Stimulated activated CD8-positive, alpha-beta memory T cell treated with anti-CD3 and anti-CD28 coated beads, Interleukin-12 subunit alpha, Interleukin-12 subunit beta, amount 100 ng/mL, for 4 hours (primary cell): Measurements from ENCODE around the gene RBPJL.

ENCODE experiments used
- DNase-seq: peaks from one replicate; pipeline ENCODE4 v3.0.0-alpha.2; 2020; ENCODE audit warnings: low read depth

RBPJL gene

DNA sequence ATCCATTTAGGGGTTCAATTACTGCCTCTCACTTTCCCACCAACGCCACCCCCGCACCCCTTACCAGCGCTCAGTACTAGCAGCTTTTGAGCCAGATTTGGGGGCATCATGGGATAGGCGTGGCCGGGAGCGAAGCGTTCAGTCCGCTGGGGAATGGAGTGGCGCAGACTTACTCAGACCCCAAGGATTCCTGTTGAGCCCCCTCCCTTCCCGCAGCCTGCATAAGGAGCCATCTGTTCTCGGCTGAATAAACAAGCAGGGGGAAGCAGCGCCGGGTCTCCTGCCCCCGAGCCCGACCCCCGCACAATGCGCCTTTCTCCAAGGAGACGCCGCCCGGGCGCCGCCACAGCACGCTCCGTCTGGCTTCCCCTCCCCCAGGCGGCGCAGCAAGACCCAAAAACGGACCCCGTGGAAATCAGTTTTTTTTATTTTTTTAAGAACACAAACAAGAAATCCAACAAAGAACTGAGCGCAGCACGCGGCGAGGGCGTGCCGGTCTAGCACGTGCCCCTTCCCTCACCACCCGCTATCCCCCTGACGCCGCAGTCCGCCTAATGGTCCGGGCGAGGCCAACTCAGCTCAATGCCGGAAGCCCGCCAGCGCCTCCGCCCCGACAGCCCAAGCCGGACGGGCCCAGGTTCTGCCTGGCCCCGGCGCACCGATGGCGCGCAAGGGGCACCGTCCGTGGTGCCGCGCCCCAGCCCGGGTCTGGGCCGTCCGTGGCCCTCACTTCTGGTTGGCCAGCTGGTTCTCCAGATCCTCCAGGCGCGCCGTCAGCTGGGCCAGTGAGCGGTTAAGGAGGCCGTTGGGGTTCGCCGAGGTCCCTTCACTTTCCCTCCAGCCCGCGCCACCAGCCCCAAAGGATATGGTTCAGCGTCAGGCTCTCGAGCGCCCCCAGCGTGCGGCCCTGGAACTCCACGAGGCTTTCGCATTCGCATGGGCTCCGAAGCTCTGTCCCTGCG, 13.3 kb upstream of the RBPJL start:
- peak; percentile 58 for DNase-seq

- no peak for DNase-seq
These were observed 12.7 kb upstream of the RBPJL start for GRCh38 chr20:45294003-45294368.

GRCh38 chr20:45294659-45295058, 12.0 kb upstream of the RBPJL start:
- no peak for DNase-seq

DNA sequence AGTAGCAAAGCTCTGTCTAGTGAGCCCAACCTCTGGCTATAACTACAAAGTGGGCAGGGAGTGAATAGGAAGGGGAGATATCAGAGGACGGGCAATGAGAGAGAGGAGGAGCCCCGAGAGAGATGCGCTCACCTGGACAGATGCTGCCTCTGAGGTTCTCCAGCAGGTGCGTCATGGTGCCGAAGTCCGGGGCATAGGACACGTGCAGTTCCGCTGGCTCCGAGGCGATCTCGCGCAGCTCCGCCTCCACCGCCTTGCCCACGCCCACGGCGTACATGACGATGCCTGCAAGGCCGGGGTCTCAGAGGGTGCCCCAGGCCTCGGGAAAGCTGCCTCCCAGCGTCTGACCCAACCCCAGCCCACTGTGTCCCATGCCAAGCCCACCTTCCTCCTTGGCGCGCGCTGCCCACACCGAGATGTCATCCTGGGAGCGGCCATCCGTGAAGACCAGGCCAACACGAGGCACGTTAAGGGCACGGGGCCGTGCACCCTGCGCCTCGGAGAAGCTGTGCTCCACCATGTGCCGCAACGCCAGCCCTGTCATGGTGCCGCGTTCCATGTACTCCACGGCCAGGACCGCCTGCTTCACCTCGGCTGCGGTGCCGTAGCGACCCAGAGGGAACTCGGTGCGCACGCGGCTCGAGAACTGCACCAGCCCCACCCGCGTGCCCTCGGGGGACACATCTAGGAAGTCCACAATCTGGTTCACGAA, 8.7 kb upstream of the RBPJL start:
- DNase-seq = no peak

GRCh38 chr20:45299786-45300185, 6.9 kb upstream of the RBPJL start:
- no peak for DNase-seq

- no peak for DNase-seq
These were observed 5.7 kb upstream of the RBPJL start for GRCh38 chr20:45300961-45301360.

DNA sequence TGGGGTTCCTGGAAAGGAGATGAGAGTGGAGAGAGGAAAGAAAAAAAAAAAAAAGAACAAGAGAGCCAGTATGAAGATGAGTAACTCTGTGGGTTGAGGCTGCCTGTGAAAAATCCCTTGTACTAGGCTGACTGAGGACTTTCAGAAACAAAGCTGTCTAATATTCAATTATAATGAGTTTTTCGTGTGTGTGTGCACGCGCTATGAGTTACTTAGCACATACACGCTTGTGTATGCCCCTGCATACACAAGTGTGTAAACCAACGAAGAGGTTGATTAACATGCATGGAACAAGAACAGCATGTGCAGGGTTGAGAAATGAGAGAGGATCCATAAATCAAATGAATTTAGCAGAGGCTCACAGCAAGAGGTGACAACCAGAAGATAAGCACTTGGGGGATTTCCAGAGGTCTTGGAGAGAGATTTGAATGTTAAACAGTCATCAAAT, 4.8 kb upstream of the RBPJL start:
- DNase-seq = no peak

GRCh38 chr20:45303586-45304463, 2.8 kb upstream of the RBPJL start:
- no peak for DNase-seq

- DNase-seq = no peak
These were observed 2.1 kb upstream of the RBPJL start for GRCh38 chr20:45304464-45304999.

DNA sequence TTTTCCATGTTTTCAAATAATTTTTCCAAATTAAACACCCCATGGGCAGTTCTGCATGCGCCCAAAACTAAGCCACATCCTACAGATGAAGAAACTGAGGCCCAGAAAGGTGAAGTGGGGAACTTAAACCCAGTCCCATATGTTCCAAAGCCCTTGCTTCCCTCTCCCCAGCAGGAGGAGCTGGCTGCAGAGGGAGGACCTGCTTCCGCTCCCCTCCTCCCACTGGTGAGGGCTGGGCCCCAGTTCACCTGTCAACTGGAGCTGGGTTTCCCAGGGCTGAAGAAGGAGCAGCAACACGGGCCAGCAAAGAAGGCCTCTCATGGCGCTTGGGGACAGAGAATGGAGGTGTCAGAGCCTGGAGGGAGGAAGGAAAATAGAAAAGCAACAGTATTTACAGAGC, 1.4 kb upstream of the RBPJL start:
- DNase-seq = no peak

- no peak for DNase-seq
These were observed 518 bp downstream of the RBPJL start for GRCh38 chr20:45307076-45307640.

GRCh38 chr20:45308117-45308778, 1.6 kb downstream of the RBPJL start, which contains the start of gene MATN4:
MATN4 (minus strand) TSS chr20:45308299; CDS start chr20:45305582, 2,717 bp downstream.
- DNase-seq = no peak

DNA sequence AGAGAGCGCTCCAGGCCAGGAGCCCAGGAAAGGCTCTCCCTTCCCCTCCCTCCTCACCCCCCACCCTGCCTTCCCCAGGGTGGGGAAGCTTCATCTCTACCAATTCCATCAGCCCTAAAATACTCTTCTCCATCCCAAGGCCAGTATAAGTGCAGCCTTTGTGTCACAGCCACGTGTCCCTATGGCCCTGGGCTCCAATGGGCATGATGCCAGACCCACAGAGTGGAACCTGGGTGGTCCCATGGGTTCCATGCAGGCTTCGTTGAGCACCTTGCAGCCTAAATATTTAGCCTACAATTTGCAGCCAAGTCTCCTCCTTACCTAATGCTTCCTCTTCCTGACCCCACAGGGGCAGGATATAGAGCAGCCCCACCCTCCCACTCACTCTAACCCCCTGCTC, 2.4 kb downstream of the RBPJL start:
- DNase-seq = no peak

DNA sequence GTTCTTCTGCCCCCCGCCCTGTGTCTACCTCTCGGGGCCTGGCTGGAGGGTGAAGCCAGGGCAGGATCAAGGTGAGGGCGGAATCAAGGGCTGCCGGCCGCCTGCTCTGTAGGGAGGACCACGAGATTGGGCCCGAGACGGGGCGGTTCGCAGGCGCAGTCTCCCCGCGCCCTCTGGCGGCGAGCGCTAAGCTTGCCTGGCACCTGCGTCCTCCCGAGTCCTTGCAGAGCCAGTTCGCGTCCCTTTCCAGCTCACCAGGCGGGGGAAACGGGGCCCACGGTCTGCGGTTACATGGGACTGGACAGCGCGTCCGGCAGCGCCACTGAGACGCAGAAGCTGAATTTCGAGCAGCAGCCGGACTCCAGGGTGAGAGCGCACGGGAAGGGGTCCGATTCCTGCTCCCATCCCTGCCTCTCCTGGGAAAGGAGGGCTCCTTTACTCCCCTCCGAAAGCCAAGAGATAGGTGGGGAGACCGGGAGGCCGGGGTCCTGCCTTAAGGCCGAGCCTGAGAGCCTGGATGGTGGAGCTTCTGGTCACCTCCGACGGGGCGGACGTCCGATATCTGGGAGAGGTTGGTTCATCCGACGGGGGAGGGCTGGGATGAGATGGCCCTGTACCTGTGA, 5.1 kb downstream of the RBPJL start:
- DNase-seq = peak; percentile 32

- DNase-seq = no peak
These were observed 5.6 kb downstream of the RBPJL start for GRCh38 chr20:45312241-45312640.

GRCh38 chr20:45313065-45313695, 6.5 kb downstream of the RBPJL start:
- no peak for DNase-seq

DNA sequence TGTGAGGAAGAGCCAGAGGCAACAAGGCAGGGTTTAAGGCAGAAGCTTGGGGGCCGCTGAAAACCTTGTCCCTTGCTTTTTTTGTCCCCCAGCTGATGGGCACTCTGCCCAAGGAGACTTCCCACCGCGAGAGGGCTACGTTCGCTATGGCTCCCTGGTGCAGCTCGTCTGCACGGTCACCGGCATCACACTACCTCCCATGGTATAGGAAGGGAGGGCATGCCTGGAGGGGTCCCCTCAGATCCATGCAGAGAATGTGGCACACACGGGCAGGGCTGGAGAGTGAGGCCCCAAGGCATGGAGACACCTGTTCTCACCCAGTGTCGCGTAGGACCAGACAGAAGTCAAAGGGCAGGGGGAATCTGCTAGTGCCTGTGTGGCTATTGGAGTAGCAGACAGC, 7.3 kb downstream of the RBPJL start:
- no peak for DNase-seq

- no peak for DNase-seq
These were observed 9.0 kb downstream of the RBPJL start for GRCh38 chr20:45315672-45316071.

DNA sequence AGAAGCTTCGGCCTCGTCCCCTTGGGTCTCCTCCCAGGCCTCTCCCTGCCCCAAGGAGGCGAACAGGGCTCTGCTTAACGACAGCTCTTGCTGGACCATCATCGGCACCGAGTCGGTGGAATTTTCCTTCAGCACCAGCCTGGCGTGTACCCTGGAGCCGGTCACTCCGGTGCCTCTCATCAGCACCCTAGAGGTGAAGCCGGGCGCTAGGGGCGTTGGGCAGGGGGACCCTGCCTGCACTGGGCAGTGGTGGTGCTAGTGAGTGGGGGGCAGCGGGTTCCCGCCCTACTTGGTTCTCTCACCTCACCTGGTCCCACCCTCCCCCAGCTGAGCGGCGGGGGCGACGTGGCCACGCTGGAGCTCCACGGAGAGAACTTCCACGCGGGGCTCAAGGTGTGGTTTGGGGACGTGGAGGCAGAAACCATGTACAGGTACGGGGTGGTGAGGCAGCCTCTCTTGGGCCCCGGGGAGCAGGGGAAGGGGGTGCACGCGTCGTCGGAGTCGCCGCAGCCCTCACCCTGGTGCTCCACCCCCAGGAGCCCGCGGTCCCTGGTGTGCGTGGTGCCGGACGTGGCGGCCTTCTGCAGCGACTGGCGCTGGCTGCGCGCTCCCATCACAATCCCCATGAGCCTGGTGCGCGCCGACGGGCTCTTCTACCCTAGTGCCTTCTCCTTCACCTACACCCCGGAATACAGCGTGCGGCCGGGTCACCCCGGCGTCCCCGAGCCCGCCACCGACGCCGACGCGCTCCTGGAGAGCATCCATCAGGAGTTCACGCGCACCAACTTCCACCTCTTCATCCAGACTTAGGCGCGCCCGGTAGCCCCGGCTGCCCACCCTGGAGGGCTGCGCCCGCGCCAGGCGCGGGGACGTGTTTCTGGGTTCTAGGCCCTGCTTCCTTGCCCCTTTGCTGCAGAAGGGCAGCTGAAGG, 9.8 kb downstream of the RBPJL start:
- DNase-seq = no peak
